Left colon (tissue), 2 donors: Measurements from ENCODE around the gene FAM236B. TPM values are rescaled to one million over a fixed set of nuclear protein-coding genes. Genes with fewer than 3 reads are reported as not detected.
A peak's percentile ranks its signal among the peaks of the same experiment; 100 is the strongest.
"Not testable (repeated sequence)": the region's sequence is repeated elsewhere in the genome, so short reads cannot be mapped to it uniquely, and the experiment has no call there.

ENCODE experiments used
- ATAC-seq: fragments of 200-7000 bp; cut with Tn5 transposase; one replicate; pipeline ENCODE4 v1.9.1; 2020; ENCODE audit warnings: mild to moderate bottlenecking, moderate library complexity
- DNase-seq, 2 donors: peaks; one replicate each; pipeline ENCODE4 v3.0.0-alpha.2; 2020
- intact Hi-C, 2 donors: fragments of 100-400 bp; cut with DNase I in 1 of 2; cut with micrococcal nuclease in 1 of 2; formaldehyde crosslinking; loops; one replicate each; pipeline versions ENCODE4 v1.11.2 to v1.14.0; 2022; cut with DNase I, micrococcal nuclease
- long read RNA-seq: library from polyadenylated mRNA; unstranded; transcript quantifications from one replicate; pipeline ENCODE4 v2.0.0, GENCODE V29; 2021
- total RNA-seq, 2 donors: library from RNA; stranded (reverse); fragmentation: NEBNext Ultra II Directional; extraction: Animal tissue kit (Norgen Biotek cat#: 25700); gene quantifications; one replicate each; pipeline ENCODE4 v1.2.1, GENCODE V29; 2021
- donor health status: DM: no; HTN: no; CAD: no.
- donor health status: DM: yes; HTN: yes; CAD: no.

Gene FAM236B
- total RNA-seq, result not detected
- long read RNA-seq, result 0 reads

GRCh38 chrX:72782560-72782959 lies at the start of gene FAM236B:
Gene FAM236B, minus strand, starts transcription at chrX:72782660. Its CDS starts 100 bp downstream, at chrX:72782560.
- intact Hi-C loops, ATAC-seq, DNase-seq: not testable (repeated sequence)

DNA sequence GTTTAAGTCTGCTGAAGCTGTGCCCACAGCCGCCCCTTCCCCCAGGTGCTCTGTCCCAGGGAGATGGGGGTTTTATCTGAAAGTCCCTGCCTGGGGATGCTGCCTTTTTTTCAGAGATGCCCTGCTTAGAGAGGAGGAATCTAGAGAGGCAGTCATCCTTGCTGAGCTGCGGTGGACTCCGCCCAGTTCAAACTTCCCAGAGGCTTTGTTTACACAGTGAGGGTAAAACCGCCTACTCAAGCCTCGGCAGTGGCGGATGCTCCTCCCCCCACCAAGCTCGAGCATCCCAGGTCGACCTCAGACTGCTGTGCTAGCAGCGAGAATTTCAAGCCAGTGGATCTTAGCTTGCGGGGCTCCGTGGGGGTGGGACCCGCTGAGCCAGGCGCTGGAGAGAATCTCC lies 48.2 kb upstream of the FAM236B start:
- DNase-seq, ATAC-seq, intact Hi-C loops: not testable (repeated sequence)

GRCh38 chrX:72808110-72808509 lies 25.6 kb upstream of the FAM236B start, which contains the start of gene FAM236D:
Gene FAM236D, minus strand, starts transcription at chrX:72808210. Its CDS starts 100 bp downstream, at chrX:72808110.
- DNase-seq, ATAC-seq, intact Hi-C loops: not testable (repeated sequence)

GRCh38 chrX:72790390-72790789 lies 7.9 kb upstream of the FAM236B start:
- intact Hi-C loops, DNase-seq, ATAC-seq: not testable (repeated sequence)

DNA sequence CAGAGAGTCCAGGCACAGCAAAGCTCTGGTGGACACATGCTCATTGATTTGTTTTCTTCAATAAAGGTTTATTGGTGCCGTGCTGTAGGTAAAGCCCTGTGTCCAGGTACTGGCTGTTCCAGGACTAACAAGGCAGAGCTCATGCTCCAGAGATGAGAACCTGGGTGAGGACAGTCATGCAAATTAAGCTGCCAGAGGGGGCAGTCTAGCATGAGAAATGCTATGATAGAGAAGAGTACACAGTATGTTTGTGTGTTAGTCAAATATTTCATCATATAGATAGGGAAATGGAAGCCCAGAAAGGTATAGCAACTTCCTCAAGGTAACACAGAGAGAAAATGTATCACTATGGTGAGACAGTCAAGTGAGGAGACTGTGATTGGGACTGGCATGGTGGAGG lies 5.7 kb upstream of the FAM236B start:
- intact Hi-C loops, DNase-seq, ATAC-seq: not testable (repeated sequence)

GRCh38 chrX:72783964-72784363 lies 1.5 kb upstream of the FAM236B start:
- DNase-seq, intact Hi-C loops: not testable (repeated sequence)
- peak; percentile 75 for ATAC-seq

DNA sequence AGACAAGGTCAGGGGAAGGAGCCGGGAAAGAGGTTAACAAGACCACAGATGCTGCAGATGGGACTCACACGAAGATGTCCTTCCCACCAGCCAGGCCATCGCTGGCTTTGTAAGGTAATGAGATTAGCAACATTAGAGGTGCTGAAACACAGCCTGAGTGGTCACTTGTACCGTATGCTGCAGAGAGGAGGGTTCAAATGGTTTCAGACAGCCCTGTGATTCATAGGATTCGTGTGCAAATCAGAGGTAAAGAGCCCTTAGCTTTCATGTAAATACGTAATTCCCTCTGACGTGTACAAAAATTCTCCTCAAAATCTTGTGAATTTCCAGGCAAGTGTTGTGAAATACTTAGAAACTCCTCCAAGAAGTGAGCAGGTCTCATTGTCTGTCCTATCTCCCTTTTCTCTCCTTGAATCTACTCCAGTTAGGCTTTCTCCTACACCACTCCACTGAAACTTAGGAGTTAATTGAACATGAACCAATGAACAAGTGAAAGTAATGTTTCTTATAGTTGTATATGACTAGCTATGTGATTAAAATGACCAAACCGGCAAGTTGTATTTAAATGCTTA lies 991 bp upstream of the FAM236B start:
- ATAC-seq, result not testable (repeated sequence)

GRCh38 chrX:72778146-72778545 lies 4.3 kb downstream of the FAM236B start:
- peak; percentile 31 for ATAC-seq
- intact Hi-C loops, DNase-seq: not testable (repeated sequence)

More for the DNA sequence above, 991 bp upstream of the FAM236B start:
- DNase-seq, intact Hi-C loops: not testable (repeated sequence)

- intact Hi-C loops, DNase-seq: not testable (repeated sequence)
- ATAC-seq, result peak; percentile 80
These were observed 5.0 kb downstream of the FAM236B start for GRCh38 chrX:72777467-72777790.

DNA sequence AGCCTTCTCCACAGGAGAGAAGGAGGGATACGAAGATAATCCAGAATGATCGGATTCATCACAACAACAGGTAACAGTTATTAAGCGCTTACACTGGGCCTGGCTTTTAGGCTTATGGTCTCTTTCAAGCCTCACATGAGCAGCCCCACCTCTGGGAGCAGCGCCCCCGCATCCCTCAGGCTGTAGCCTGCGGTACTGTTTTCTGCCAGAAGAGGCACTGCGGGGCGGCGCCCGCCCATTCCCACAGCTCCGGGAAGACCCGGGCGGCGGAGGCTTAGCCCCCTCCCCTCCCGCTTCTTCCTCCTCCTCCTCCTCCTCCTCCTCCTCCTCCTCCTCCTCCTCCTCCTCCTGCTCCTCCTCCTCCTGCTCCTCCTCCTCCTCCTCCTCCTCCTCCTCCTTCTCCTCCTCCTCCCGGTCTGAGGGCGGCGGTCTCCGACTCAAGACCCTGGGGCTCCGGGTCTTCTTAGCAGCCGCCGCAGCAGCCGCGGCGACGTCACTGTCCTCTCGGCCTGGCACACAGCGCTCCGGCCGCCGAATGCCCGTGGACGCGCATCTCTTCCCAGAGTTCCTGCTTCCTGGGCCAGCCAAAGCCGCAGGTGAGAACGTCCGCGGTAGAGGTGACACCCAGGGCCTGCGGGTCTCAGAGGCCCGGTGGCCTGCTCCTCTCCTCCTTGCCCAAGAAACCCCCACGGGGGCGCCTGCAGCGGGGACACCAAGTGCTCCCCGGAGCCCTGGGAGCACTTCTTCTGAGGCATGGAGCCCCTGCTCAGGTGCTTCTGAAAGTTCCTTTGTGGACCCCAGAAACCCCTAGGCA lies 5.6 kb downstream of the FAM236B start, which contains the start of gene DMRTC1B:
Gene DMRTC1B (plus strand): TSS at position 238 of the 814 bp plus-strand sequence. CDS start 68,246 bp downstream, outside the sequence.
- DNase-seq, intact Hi-C loops: not testable (repeated sequence)
- peak; percentile 83 for ATAC-seq

GRCh38 chrX:72760454-72760853 lies 22.0 kb downstream of the FAM236B start:
- intact Hi-C loops, DNase-seq, ATAC-seq: not testable (repeated sequence)

- DNase-seq, intact Hi-C loops: not testable (repeated sequence)
- ATAC-seq, result peak; percentile 45
These were observed 33.9 kb downstream of the FAM236B start for GRCh38 chrX:72748545-72748944.

- intact Hi-C loops, ATAC-seq: not testable (repeated sequence)
These were observed 36.9 kb downstream of the FAM236B start for GRCh38 chrX:72745546-72745945.

GRCh38 chrX:72735561-72735960 lies 46.9 kb downstream of the FAM236B start:
- no peak for DNase-seq
- ATAC-seq, result no peak
- intact Hi-C loops, result no loop called here

More at GRCh38 chrX:72745546-72745945, 36.9 kb downstream of the FAM236B start:
- DNase-seq, result not testable (repeated sequence)

DNA sequence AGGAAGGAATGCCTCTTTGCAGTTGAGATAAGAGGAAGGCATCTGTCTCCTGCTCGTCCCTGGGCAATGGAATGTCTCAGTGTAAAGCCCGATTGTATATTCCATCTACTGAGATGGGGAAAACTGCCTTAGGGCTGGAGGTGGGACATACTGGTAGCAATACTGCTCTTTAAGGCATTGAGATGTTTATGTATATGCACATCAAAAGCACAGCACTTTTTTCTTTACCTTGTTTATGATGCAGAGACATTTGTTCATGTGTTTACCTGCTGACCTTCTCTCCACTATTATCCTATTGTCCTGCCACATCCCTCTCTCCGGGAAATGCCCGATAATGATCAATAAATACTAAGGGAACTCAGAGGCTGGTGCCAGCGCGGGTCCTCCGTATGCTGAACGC lies 48.8 kb downstream of the FAM236B start:
- peak in 1 of 2 donors; percentile 6 for DNase-seq
- ATAC-seq, intact Hi-C loops: not testable (repeated sequence)

Other genes starting within 250 kb of the FAM236B start
- gene HDAC8, start 209.8 kb downstream of the FAM236B start, total RNA-seq, result 10 to 100 TPM; 19.0 to 24.6 TPM
- gene PHKA1, start 68.4 kb downstream of the FAM236B start, total RNA-seq, result 1 to 10 TPM; 3.9 TPM
- under 1 TPM in 1 of 2 donors, not detected in 1; 0.61 TPM for gene DMRTC1B, start 5.8 kb downstream of the FAM236B start, total RNA-seq
- not detected for gene FAM236D, start 25.6 kb upstream of the FAM236B start, total RNA-seq
- not detected for gene FAM236C, start 130.0 kb upstream of the FAM236B start, total RNA-seq
- gene FAM236A, start 155.5 kb upstream of the FAM236B start, total RNA-seq, result not detected
- under 1 TPM in 1 of 2 donors, not detected in 1; 0.40 TPM for gene DMRTC1, start 161.2 kb upstream of the FAM236B start, total RNA-seq
- gene PABPC1L2B, start 220.3 kb upstream of the FAM236B start, total RNA-seq, result not detected